Liver (tissue), 9 donors: ENCODE results near the gene HMG20B. TPM values are rescaled to one million over a fixed set of nuclear protein-coding genes. Genes with fewer than 3 reads are reported as not detected.

Experiments
- DNase-seq: peaks from one replicate; pipeline ENCODE4 v3.0.0-alpha.2; 2017; ENCODE audit warnings: low spot score
- H3K27ac ChIP-seq, 2 donors: one replicate each; pipeline ENCODE4 v1.7.0; 2013; ENCODE audit warnings: inconsistent platforms in 2 of 2, low read length in 2 of 2, control low read depth in 1 of 2, low read depth in 1 of 2, mild to moderate bottlenecking in 1 of 2
- H3K27me3 ChIP-seq, 4 donors: one replicate each; pipeline versions ENCODE4 v1.6.1 to v1.7.0; 2013; ENCODE audit warnings: low read length in 3 of 4, inconsistent platforms in 1 of 4, mild to moderate bottlenecking in 1 of 4, moderate library complexity in 1 of 4; ENCODE audit not compliant: control insufficient read depth in 4 of 4, insufficient read depth in 4 of 4
- H3K36me3 ChIP-seq, 4 donors: one replicate each; pipeline versions ENCODE4 v1.6.1 to v1.7.0; 2013; ENCODE audit warnings: low read length in 3 of 4, mild to moderate bottlenecking in 3 of 4, low read depth in 1 of 4, moderate library complexity in 1 of 4; ENCODE audit not compliant: control insufficient read depth in 4 of 4, insufficient read depth in 3 of 4
- H3K4me1 ChIP-seq, 4 donors: one replicate each; pipeline versions ENCODE4 v1.6.1 to v1.7.0; 2013; ENCODE audit warnings: low read length in 3 of 4, mild to moderate bottlenecking in 3 of 4, moderate library complexity in 1 of 4; ENCODE audit not compliant: control insufficient read depth in 4 of 4, insufficient read depth in 4 of 4
- H3K4me3 ChIP-seq, 3 donors: one replicate each; pipeline versions ENCODE4 v1.6.1 to v1.7.0; 2013; ENCODE audit warnings: low read length in 3 of 3, control low read depth in 1 of 3, low read depth in 1 of 3, mild to moderate bottlenecking in 1 of 3
- H3K9ac ChIP-seq, 2 donors: one replicate each; pipeline ENCODE4 v1.7.0; 2013; ENCODE audit warnings: low read length in 2 of 2, mild to moderate bottlenecking in 2 of 2, moderate library complexity in 2 of 2, control low read depth in 1 of 2, low read depth in 1 of 2
- H3K9me3 ChIP-seq, 4 donors: one replicate each; pipeline versions ENCODE4 v1.6.1 to v1.7.0; 2013; ENCODE audit warnings: low read length in 3 of 4; ENCODE audit not compliant: control insufficient read depth in 4 of 4
- ATF3 ChIP-seq: IDR thresholded peaks from 2 replicates; pipeline ENCODE4 v1.6.1; 2016; ENCODE audit warnings: antibody characterized with exemption
- CTCF ChIP-seq: fragments of 150-350 bp; IDR thresholded peaks from 2 replicates; pipeline ENCODE4 v1.5.1; 2017; ENCODE audit warnings: improper control_type of control experiment, low read depth, low read length; ENCODE audit not compliant: missing input control
- EGR1 ChIP-seq, 2 donors: IDR thresholded peaks; 2 replicates each; pipeline ENCODE4 v1.6.1; 2016 to 2018; ENCODE audit warnings: antibody characterized with exemption in 2 of 2, low read depth in 2 of 2
- FOXA1 ChIP-seq: IDR thresholded peaks from 2 replicates; pipeline ENCODE4 v1.6.1; 2016; ENCODE audit warnings: antibody characterized with exemption
- FOXA2 ChIP-seq: IDR thresholded peaks from 2 replicates; pipeline ENCODE4 v1.6.1; 2016; ENCODE audit warnings: antibody characterized with exemption
- GABPA ChIP-seq, 2 donors: IDR thresholded peaks in 1 of 2; conservative IDR thresholded peaks in 1 of 2; 2 replicates each; pipeline ENCODE4 v1.6.1; 2016; ENCODE audit warnings: antibody characterized with exemption in 2 of 2, mild to moderate bottlenecking in 1 of 2, moderate library complexity in 1 of 2
- HNF4A ChIP-seq, 2 donors: conservative IDR thresholded peaks; 2 replicates each; pipeline ENCODE4 v1.6.1; 2016; ENCODE audit warnings: antibody characterized with exemption in 2 of 2, mild to moderate bottlenecking in 2 of 2
- HNF4G ChIP-seq: IDR thresholded peaks from 2 replicates; pipeline ENCODE4 v1.6.1; 2016; ENCODE audit warnings: antibody characterized with exemption
- JUND ChIP-seq, 2 donors: IDR thresholded peaks; 2 replicates each; pipeline ENCODE4 v1.6.1; 2016; ENCODE audit warnings: antibody characterized with exemption in 2 of 2
- NR2F2 ChIP-seq: IDR thresholded peaks from 2 replicates; pipeline ENCODE4 v1.6.1; 2016; ENCODE audit warnings: antibody characterized with exemption
- RAD21 ChIP-seq, 2 donors: IDR thresholded peaks; 2 replicates each; pipeline ENCODE4 v1.6.1; 2016; ENCODE audit warnings: antibody characterized with exemption in 2 of 2, mild to moderate bottlenecking in 2 of 2
- REST ChIP-seq: IDR thresholded peaks from 2 replicates; pipeline ENCODE4 v1.6.1; 2016; ENCODE audit warnings: antibody characterized with exemption, mild to moderate bottlenecking
- RXRA ChIP-seq, 2 donors: IDR thresholded peaks; 2 replicates each; pipeline ENCODE4 v1.6.1; 2017 to 2018; ENCODE audit warnings: antibody characterized with exemption in 2 of 2, mild to moderate bottlenecking in 1 of 2
- SP1 ChIP-seq: IDR thresholded peaks from 2 replicates; pipeline ENCODE4 v1.6.1; 2018; ENCODE audit warnings: antibody characterized with exemption, mild to moderate bottlenecking
- TAF1 ChIP-seq: conservative IDR thresholded peaks from 2 replicates; pipeline ENCODE4 v1.6.1; 2016; ENCODE audit warnings: antibody characterized with exemption, mild to moderate bottlenecking
- YY1 ChIP-seq: IDR thresholded peaks from 2 replicates; pipeline ENCODE4 v1.6.1; 2016; ENCODE audit warnings: antibody characterized with exemption, mild to moderate bottlenecking
- WGBS: extraction: QIAGEN DNeasy Blood & Tissue Kit; methylation state at CpG from one replicate; pipeline ENCODE4 v1.1.7; 2013; 5-methylcytosine and 5-hydroxymethylcytosine counted together
- polyA plus RNA-seq, 2 donors: library from polyadenylated mRNA; stranded (reverse) in 1 of 2; unstranded in 1 of 2; fragments of 200-250 nt in 1 of 2; fragments of >200 nt in 1 of 2; fragmentation: Nextera tagmentation in 1 of 2; extraction: Ambion mirVana in 1 of 2; gene quantifications; one replicate each; pipeline versions ENCODE4 v1.2.1 to v1.2.3, GENCODE V29; 2013 to 2015
- total RNA-seq, 2 donors: library from RNA; depleted of rRNA; stranded (reverse); fragments of >200 nt; gene quantifications; one replicate each; pipeline ENCODE4 v1.2.3, GENCODE V29; 2014
- TF ChIP-seq, protein P1 (sequence below): IDR thresholded peaks from 2 replicates; pipeline ENCODE4 v1.6.1; 2016; ENCODE audit warnings: antibody characterized with exemption
- TF ChIP-seq, protein P2 (sequence below): IDR thresholded peaks from 2 replicates; pipeline ENCODE4 v1.6.1; 2016; ENCODE audit warnings: antibody characterized with exemption
- donor health status: healthy.
- donor health status: healthy.
- donor health status: healthy.
- donor health status: healthy.
- donor health status: healthy.

The HMG20B gene
- total and polyA plus RNA-seq, 4 donors = 28.6 to 35.1 (median 30.5) TPM

GRCh38 chr19:3548606-3549005, 24.1 kb upstream of the HMG20B start:
- TF ChIP-seq SP1 (no peak), EGR1 (IDR thresholded peaks at IDR 0.05; ENCODE audit: low read depth in 2 of 2) (no peak), ATF3 (no peak), HNF4A (conservative IDR thresholded peaks at IDR 0.05) (no peak), FOXA1 (no peak), FOXA2 (no peak), HNF4G (no peak), GABPA (IDR thresholded peaks at IDR 0.05 in 1 of 2, conservative IDR thresholded peaks at IDR 0.05 in 1 of 2) (no peak), NR2F2 (no peak), JUND (IDR thresholded peaks at IDR 0.05) (no peak), YY1 (no peak), RXRA (IDR thresholded peaks at IDR 0.05) (no peak)
- H3K9ac ChIP-seq = no peak overlapping the region
- no peak for DNase-seq

DNA sequence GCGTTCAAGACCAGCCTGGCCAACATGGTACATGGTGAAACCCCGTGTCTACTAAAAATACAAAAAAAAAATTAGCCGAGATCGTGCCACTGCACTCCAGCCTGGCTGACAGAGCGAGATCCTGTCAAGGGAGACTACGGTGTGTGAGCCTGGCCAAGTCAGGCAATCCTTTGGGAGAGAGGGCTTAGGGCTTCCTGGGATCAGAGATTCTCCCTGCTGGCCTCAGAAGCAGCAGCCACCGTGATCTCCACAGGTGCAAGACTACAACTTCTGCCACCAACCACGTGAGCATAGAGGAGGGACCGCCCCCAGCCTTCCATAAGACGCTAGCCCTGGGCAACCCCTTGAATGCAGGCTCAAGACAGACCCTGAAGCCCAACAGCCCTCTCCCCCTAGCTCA, 22.9 kb upstream of the HMG20B start:
- H3K27ac ChIP-seq = no peak overlapping the region
- H3K36me3 ChIP-seq = peaks cover 0 to 9% (median 5%) of the 10 kb centered on the region in 4 donors
- no peaks in the 10 kb centered on the region for H3K9me3 ChIP-seq
- 89% methylated on average over 10 of the region's 10 CpGs for WGBS
- no peak overlapping the region for H3K4me3 ChIP-seq
- no peaks in the 10 kb centered on the region for H3K27me3 ChIP-seq
- H3K9ac ChIP-seq = no peak overlapping the region
- DNase-seq = no peak
- no peak for TF ChIP-seq SP1
- H3K4me1 ChIP-seq = peaks cover 4 to 24% (median 10%) of the 10 kb centered on the region in 4 donors

More at GRCh38 chr19:3548606-3549005, 24.1 kb upstream of the HMG20B start:
- H3K4me3 ChIP-seq = no peak overlapping the region
- no peaks in the 10 kb centered on the region for H3K9me3 ChIP-seq
- 76% methylated on average over 14 of the region's 14 CpGs for WGBS
- peaks cover 0 to 12% (median 8%) of the 10 kb centered on the region in 4 donors for H3K36me3 ChIP-seq
- H3K27ac ChIP-seq = no peak overlapping the region
- no peaks in the 10 kb centered on the region for H3K27me3 ChIP-seq
- H3K4me1 ChIP-seq = peaks cover 0 to 12% (median 3%) of the 10 kb centered on the region in 4 donors

GRCh38 chr19:3550947-3551791, 21.6 kb upstream of the HMG20B start:
- Histone ChIP-seq H3K9ac (no peak overlapping the region), H3K36me3 (peaks cover 0 to 7% (median 5%) of the 10 kb centered on the region in 4 donors), H3K27me3 (no peaks in the 10 kb centered on the region), H3K27ac (no peak overlapping the region), H3K4me3 (no peak overlapping the region), H3K9me3 (no peaks in the 10 kb centered on the region), H3K4me1 (peaks cover 7 to 35% (median 17%) of the 10 kb centered on the region in 4 donors)
- TF ChIP-seq, protein P1, sequence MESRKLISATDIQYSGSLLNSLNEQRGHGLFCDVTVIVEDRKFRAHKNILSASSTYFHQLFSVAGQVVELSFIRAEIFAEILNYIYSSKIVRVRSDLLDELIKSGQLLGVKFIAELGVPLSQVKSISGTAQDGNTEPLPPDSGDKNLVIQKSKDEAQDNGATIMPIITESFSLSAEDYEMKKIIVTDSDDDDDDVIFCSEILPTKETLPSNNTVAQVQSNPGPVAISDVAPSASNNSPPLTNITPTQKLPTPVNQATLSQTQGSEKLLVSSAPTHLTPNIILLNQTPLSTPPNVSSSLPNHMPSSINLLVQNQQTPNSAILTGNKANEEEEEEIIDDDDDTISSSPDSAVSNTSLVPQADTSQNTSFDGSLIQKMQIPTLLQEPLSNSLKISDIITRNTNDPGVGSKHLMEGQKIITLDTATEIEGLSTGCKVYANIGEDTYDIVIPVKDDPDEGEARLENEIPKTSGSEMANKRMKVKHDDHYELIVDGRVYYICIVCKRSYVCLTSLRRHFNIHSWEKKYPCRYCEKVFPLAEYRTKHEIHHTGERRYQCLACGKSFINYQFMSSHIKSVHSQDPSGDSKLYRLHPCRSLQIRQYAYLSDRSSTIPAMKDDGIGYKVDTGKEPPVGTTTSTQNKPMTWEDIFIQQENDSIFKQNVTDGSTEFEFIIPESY = no peak
- no peak for TF ChIP-seq FOXA1
- TF ChIP-seq HNF4G = no peak
- no peak for TF ChIP-seq TAF1
- TF ChIP-seq GABPA (IDR thresholded peaks at IDR 0.05 in 1 of 2, conservative IDR thresholded peaks at IDR 0.05 in 1 of 2) = no peak
- no peak for TF ChIP-seq EGR1 (IDR thresholded peaks at IDR 0.05; ENCODE audit: low read depth in 2 of 2)
- TF ChIP-seq FOXA2 = no peak
- TF ChIP-seq, protein P2, sequence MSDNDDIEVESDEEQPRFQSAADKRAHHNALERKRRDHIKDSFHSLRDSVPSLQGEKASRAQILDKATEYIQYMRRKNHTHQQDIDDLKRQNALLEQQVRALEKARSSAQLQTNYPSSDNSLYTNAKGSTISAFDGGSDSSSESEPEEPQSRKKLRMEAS = no peak
- no peak for TF ChIP-seq HNF4A (conservative IDR thresholded peaks at IDR 0.05)
- TF ChIP-seq JUND (IDR thresholded peaks at IDR 0.05) = no peak
- TF ChIP-seq SP1 = no peak
- TF ChIP-seq ATF3 = no peak
- no peak for TF ChIP-seq RXRA (IDR thresholded peaks at IDR 0.05)
- TF ChIP-seq RAD21 (IDR thresholded peaks at IDR 0.05) = no peak
- no peak for TF ChIP-seq YY1
- no peak for TF ChIP-seq NR2F2
- no peak for TF ChIP-seq REST
- no peak for TF ChIP-seq CTCF
- 96% methylated on average over 34 of the region's 34 CpGs for WGBS
- DNase-seq = no peak
